GM19397 (cell line): ENCODE data around the gene LIPC.

ENCODE experiments used
- ATAC-seq: cut with Tn5 transposase; IDR thresholded peaks from one replicate; pipeline ENCODE4 v1.9.1; 2021; ENCODE audit warnings: mild to moderate bottlenecking, moderate library complexity; ENCODE audit not compliant: unreplicated experiment

Gene LIPC

GRCh38 chr15:58532126-58532525, 100.3 kb downstream of the LIPC start:
- ATAC-seq, result no peak

DNA sequence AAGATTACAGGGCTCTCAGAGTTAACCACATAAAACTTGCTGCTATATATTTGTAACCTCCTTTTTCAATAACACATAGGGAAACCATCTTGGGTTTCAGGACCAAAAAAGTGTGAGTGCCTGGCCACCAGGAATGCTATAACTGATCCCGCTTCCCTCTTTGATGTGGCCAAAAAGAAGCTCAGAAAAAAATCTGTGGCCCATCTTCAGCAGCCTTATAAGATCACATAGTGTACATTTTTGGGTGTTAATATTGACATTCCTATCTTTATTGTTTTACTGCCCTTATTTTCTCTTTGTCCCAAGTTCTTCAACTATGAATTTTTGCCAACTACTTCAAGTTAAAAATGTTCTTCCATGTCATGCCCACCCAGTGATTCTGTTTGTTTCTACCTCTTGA, 102.8 kb downstream of the LIPC start:
- no peak for ATAC-seq

DNA sequence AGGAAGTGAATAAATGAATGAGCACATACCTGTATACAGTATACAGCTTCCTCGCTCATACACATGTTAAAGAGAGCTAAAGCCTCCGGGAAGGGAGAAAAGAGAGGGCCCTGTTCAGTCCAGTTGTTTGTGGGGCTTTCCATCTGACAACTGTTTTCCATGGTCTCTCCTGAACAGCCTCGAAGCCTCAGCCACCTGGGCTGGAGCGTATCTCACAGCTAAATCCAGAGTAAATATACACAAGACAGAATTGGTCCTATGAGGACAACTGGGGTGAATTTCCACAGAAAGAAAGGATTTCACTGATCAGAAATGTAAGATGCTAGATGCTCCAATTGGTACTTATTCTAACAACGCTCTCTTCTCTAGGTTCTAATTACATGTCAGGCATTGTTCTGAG, 103.5 kb downstream of the LIPC start:
- no peak for ATAC-seq

DNA sequence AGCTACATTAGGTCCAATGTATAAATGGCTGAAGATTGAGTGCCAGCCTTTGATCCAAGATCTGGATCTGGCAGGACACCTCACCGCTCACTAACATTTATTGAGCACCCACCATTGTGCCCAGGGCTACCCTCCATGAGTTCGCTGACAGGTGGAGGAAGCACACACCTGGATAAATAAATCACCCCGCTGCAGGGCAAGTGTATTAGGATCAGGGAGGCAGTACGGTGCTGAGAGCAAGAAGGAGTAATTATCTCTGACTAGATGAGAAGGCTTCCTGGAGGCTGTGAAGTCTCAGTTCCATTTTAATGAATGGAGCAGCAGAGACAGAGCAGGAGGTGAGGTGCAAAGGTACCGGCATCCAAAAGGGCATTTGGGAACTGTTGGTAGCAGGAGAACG, 104.1 kb downstream of the LIPC start:
- no peak for ATAC-seq

DNA sequence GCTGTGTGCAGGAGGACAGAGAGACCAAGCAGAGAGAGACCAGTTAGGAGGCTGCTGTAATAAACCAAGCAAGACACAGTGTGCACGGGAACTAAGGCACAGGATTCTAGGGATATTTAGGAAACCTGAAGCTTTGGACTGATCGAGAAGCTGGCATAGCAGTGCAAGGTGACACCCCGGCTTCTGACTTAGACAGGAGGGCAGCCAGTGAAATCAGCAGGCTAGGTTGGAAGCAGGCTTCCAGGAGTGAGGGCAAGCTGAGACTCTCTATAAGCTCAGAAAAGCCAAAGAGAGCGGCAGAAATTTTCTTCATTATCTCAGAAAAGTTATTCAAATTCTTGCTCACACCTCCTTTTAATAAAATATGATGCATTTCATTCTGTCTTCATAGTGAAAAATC, 104.6 kb downstream of the LIPC start:
- ATAC-seq, result no peak

DNA sequence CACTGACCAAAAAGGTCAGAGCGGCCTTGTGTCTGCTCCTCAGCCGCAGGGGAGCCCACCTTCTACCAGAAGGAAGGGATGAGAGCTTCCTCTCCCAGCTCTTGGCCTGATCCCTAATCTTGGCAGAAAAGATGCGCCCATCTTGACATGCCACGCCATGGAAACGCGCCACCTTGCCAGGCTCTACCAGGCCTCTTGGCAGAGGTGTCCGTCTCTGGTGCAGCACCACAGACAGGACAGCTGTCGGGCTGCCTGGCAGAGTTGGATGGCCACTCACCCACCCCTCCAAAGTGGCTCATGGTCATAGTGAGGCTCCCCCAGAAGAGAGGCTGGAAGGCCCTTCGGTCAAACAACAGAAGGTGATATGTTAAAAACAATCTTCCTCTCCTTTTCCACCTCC, 105.2 kb downstream of the LIPC start:
- ATAC-seq, result no peak

DNA sequence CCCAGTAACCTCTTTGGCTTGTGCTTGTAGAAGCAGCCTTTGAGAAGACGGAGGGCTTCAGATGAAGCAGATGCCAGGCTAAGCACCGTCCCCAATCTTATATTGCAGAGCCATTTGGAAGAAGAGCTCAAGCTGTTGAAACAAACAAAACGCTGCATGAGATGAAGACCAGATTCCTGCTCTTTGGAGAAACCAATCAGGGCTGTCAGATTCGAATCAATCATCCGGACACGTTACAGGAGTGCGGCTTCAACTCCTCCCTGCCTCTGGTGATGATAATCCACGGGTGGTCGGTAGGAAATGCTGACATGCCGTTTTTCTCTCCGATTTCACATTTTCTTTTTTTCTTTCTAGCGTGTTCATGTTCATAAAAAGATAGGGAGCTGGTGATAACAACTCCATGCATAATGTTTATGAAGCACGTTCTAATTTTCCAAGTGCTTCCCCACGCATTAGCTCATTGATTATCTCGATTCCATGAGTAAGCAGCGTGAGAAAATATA, 106.5 kb downstream of the LIPC start:
- no peak for ATAC-seq

- no peak for ATAC-seq
Observed at GRCh38 chr15:58538901-58539300, 107.1 kb downstream of the LIPC start.

GRCh38 chr15:58539548-58539947, 107.8 kb downstream of the LIPC start:
- no peak for ATAC-seq

GRCh38 chr15:58541410-58542087, 109.8 kb downstream of the LIPC start:
- ATAC-seq, result no peak

DNA sequence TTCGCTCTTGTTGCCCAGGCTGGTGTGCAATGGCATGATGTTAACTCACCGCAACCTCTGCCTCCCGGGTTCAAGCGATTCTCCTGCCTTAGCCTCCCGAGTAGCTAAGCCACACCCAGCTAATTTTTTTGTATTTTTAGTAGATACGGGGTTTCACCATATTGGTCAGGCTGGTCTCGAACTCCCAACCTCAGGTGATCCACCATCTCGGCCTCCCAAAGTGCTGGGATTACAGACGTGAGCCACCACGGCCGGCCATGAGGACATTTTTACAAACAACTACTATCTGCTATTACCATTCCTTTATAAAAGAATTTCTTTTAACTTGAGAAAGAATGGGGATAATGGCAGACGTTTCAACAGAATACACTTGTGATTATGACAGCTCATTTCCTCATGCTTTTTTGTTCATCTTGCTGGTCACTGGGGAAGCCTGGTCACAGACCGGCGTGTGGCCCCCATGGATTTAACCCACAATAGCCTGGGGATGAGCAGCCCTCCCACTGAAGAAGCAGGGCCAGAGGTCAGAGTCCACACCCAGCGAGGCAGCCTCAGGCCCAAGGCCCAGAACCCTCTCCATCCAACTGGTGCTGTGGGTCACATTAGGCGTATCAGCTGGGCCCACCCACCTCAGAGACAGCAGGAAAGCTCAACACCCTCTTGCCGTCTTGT, 112.0 kb downstream of the LIPC start:
- no peak for ATAC-seq

- no peak for ATAC-seq
Observed at GRCh38 chr15:58544756-58545155, 113.0 kb downstream of the LIPC start.

DNA sequence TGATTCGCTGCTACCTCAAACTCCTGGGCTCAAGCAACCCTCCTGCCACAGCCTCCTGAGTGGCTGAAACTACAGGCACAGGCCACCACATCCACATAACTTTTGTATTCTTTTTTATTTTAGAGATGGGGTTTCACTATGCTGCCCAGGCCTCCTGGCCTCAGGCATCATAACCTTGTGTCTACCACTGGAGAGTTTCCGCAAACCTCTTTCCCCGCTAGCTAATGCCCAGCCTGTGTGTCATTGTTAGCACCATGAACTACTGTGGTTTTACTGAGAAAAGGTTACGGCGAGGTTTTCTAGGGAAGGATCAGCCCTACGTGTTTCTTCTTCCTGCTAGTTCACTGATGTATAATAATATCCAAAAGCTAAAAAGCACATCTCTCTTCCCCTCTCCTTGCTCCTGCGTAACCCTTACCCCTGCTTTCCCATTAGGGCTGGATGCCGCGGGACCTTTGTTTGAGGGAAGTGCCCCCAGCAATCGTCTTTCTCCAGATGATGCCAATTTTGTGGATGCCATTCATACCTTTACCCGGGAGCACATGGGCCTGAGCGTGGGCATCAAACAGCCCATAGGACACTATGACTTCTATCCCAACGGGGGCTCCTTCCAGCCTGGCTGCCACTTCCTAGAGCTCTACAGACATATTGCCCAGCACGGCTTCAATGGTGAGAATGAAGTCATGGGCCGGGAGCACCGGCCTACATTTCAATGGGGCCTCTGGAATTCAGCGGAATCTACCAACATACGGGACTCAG, 113.7 kb downstream of the LIPC start:
- ATAC-seq, result no peak

GRCh38 chr15:58546066-58546591, 114.3 kb downstream of the LIPC start:
- no peak for ATAC-seq

GRCh38 chr15:58546635-58547627, 115.1 kb downstream of the LIPC start:
- ATAC-seq, result no peak

GRCh38 chr15:58547628-58548307, 116.0 kb downstream of the LIPC start:
- ATAC-seq, result no peak

GRCh38 chr15:58548308-58549012, 116.7 kb downstream of the LIPC start:
- ATAC-seq, result no peak

DNA sequence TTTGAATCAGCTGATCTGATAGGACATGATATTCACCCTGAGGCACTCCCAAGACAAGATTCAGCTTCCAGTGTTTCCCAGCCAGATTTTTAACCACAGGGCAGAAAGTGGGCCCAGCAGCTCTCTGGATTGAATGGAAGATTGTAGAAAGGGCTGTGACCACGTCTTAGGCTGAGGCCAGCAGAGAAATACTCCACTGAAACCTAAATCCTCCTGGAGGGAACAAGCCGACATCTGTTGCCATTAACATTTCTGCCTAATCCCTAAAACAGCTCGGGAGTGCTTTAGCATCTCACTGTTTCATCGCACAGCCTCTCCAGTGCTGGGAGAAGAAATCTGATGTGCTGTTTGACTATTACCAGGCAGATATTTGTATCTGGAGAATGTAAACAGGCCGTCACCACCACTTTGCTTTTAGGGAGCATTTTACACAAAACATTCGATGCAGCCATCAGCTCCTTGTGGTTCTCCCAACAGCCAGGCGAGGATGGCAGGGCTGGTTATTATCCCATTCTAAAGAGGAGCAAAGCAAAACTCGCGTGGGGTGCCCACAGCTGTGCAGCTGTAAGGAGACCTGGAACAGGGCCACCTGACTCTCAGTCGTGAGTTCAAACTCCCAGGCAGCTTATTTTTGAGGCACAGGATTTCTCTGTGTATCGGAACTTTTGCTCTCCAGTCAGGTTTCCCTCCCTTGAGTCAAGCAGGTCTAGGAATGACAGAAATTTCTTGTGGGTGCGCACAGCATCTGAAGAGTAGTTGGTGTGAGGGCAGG, 117.4 kb downstream of the LIPC start:
- ATAC-seq, result no peak

GRCh38 chr15:58549785-58550074, 117.9 kb downstream of the LIPC start:
- no peak for ATAC-seq
